Loucy (cell line): ENCODE measurements around the gene ITPKB.

Source experiments
- H2AFZ ChIP-seq: fragments of 200-600 bp; sonication (generic); 2 replicates; pipeline ENCODE4 v1.6.0; 2016; ENCODE audit warnings: antibody characterized with exemption, mild to moderate bottlenecking, low read length, moderate library complexity
- H3F3A ChIP-seq: fragments of 200-600 bp; 2 replicates; pipeline ENCODE4 v1.6.0; 2016; ENCODE audit warnings: antibody characterized with exemption, low read depth, mild to moderate bottlenecking
- H3K27me3 ChIP-seq: fragments of 200-600 bp; sonication (generic); 2 replicates; pipeline ENCODE4 v1.6.1; 2014; ENCODE audit warnings: low read length, mild to moderate bottlenecking; ENCODE audit not compliant: insufficient read depth, poor library complexity, severe bottlenecking
- H3K36me3 ChIP-seq: fragments of 200-600 bp; sonication (generic); 2 replicates; pipeline ENCODE4 v1.6.1; 2016; ENCODE audit warnings: low read length; ENCODE audit not compliant: insufficient read depth
- H3K4me1 ChIP-seq: fragments of 200-600 bp; sonication (generic); 2 replicates; pipeline ENCODE4 v1.5.1; 2014; ENCODE audit warnings: low read length, mild to moderate bottlenecking; ENCODE audit not compliant: insufficient read depth, poor library complexity, severe bottlenecking
- H3K4me2 ChIP-seq: fragments of 200-600 bp; sonication (generic); 2 replicates; pipeline ENCODE4 v1.6.0; 2014; ENCODE audit warnings: antibody characterized with exemption, low read length, low read depth, mild to moderate bottlenecking; ENCODE audit not compliant: poor library complexity, severe bottlenecking
- H3K4me3 ChIP-seq: fragments of 200-600 bp; sonication (generic); 2 replicates; pipeline ENCODE4 v1.5.1; 2014; ENCODE audit warnings: low read length, mild to moderate bottlenecking, mixed read lengths; ENCODE audit not compliant: poor library complexity, severe bottlenecking
- H3K79me2 ChIP-seq: fragments of 200-600 bp; sonication (generic); 2 replicates; pipeline ENCODE4 v1.6.1; 2014; ENCODE audit warnings: low read length; ENCODE audit not compliant: insufficient read depth
- H3K9ac ChIP-seq: fragments of 200-600 bp; sonication (generic); 2 replicates; pipeline ENCODE4 v1.6.0; 2014; ENCODE audit warnings: mild to moderate bottlenecking, low read depth, low read length, moderate library complexity; ENCODE audit not compliant: poor library complexity, severe bottlenecking
- H3K9me2 ChIP-seq: fragments of 200-600 bp; sonication (generic); replicated peaks from 2 replicates; pipeline ENCODE4 v1.6.1; 2016; ENCODE audit warnings: low read depth, low read length, mixed read lengths
- H3K9me3 ChIP-seq: fragments of 200-600 bp; sonication (generic); 2 replicates; pipeline ENCODE4 v1.6.1; 2014; ENCODE audit warnings: mild to moderate bottlenecking, antibody characterized with exemption, low read length, low read depth; ENCODE audit not compliant: insufficient read depth
- H4K20me1 ChIP-seq: fragments of 200-600 bp; sonication (generic); 2 replicates; pipeline ENCODE4 v1.6.0; 2014; ENCODE audit warnings: antibody characterized with exemption, low read length, mild to moderate bottlenecking; ENCODE audit not compliant: insufficient read depth, poor library complexity, severe bottlenecking
- EZH2phosphoT487 ChIP-seq: fragments of 200-600 bp; IDR thresholded peaks from 2 replicates; pipeline ENCODE4 v1.6.1; 2018; ENCODE audit warnings: antibody characterized with exemption, mild to moderate bottlenecking, moderate library complexity, borderline replicate concordance
- TF ChIP-seq, protein P1 (sequence below): fragments of 200-600 bp; sonication (generic); conservative IDR thresholded peaks from 2 replicates; pipeline ENCODE4 v1.5.1; 2014; ENCODE audit warnings: mild to moderate bottlenecking, antibody characterized with exemption, low read length

The ITPKB gene

DNA sequence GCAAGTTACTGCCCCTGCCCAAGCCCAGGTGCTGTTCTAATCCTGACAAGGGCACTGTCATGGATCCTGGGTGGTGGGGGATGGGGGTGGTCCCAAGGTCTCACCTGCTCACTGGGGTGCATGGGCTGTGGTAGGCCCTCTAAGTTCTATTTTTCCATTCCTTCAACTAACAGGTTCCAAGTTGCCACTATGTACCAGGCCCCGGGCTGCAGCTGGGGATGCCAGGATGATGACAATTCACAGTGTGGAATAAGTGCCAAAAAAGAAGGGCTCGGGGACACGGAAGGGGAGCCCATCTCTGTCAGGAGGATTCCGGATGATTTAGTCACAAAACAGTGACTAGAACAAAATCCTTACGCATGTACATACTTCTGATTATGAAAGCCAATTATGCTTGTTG is 114.6 kb downstream of the ITPKB start:
- H2AFZ ChIP-seq, result no peak overlapping the region
- no peak for TF ChIP-seq EZH2phosphoT487
- TF ChIP-seq, protein P1, sequence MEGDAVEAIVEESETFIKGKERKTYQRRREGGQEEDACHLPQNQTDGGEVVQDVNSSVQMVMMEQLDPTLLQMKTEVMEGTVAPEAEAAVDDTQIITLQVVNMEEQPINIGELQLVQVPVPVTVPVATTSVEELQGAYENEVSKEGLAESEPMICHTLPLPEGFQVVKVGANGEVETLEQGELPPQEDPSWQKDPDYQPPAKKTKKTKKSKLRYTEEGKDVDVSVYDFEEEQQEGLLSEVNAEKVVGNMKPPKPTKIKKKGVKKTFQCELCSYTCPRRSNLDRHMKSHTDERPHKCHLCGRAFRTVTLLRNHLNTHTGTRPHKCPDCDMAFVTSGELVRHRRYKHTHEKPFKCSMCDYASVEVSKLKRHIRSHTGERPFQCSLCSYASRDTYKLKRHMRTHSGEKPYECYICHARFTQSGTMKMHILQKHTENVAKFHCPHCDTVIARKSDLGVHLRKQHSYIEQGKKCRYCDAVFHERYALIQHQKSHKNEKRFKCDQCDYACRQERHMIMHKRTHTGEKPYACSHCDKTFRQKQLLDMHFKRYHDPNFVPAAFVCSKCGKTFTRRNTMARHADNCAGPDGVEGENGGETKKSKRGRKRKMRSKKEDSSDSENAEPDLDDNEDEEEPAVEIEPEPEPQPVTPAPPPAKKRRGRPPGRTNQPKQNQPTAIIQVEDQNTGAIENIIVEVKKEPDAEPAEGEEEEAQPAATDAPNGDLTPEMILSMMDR, result no peak
- H3K4me3 ChIP-seq, result no peak overlapping the region
- no peaks in the 10 kb centered on the region for H3K27me3 ChIP-seq
- H4K20me1 ChIP-seq, result no peaks in the 10 kb centered on the region
- H3K9me3 ChIP-seq, result no peaks in the 10 kb centered on the region
- no peaks in the 10 kb centered on the region for H3K9me2 ChIP-seq
- H3F3A ChIP-seq, result no peaks in the 10 kb centered on the region
- peaks cover 2% of the 10 kb centered on the region for H3K4me1 ChIP-seq
- no peak overlapping the region for H3K4me2 ChIP-seq
- H3K79me2 ChIP-seq, result no peaks in the 10 kb centered on the region
- H3K9ac ChIP-seq, result no peak overlapping the region
- no peaks in the 10 kb centered on the region for H3K36me3 ChIP-seq

- Histone ChIP-seq H3K9me2 (no peaks in the 10 kb centered on the region), H3K36me3 (no peaks in the 10 kb centered on the region), H3K9me3 (no peaks in the 10 kb centered on the region), H4K20me1 (no peaks in the 10 kb centered on the region), H3K9ac (no peak overlapping the region), H3K79me2 (no peaks in the 10 kb centered on the region), H3K4me1 (no peaks in the 10 kb centered on the region), H3F3A (no peaks in the 10 kb centered on the region), H3K4me2 (no peak overlapping the region), H2AFZ (no peak overlapping the region), H3K4me3 (no peak overlapping the region), H3K27me3 (no peaks in the 10 kb centered on the region)
- TF ChIP-seq EZH2phosphoT487, result no peak
- TF ChIP-seq, protein P1, result no peak
These were observed 117.1 kb downstream of the ITPKB start for GRCh38 chr1:226622012-226622411.

- Histone ChIP-seq H3K9ac (no peak overlapping the region), H3F3A (no peaks in the 10 kb centered on the region), H3K4me1 (no peaks in the 10 kb centered on the region), H2AFZ (no peak overlapping the region), H4K20me1 (no peaks in the 10 kb centered on the region), H3K27me3 (no peaks in the 10 kb centered on the region), H3K9me3 (no peaks in the 10 kb centered on the region), H3K9me2 (no peaks in the 10 kb centered on the region), H3K36me3 (no peaks in the 10 kb centered on the region), H3K79me2 (no peaks in the 10 kb centered on the region), H3K4me3 (no peak overlapping the region), H3K4me2 (no peak overlapping the region)
- TF ChIP-seq, protein P1, result no peak
- TF ChIP-seq EZH2phosphoT487, result no peak
These were observed 120.1 kb downstream of the ITPKB start for GRCh38 chr1:226619031-226619430.
